Mucosa of gallbladder (tissue), 1 donor: ENCODE measurements around the gene CNTROB. TPM values are rescaled to one million over a fixed set of nuclear protein-coding genes. Genes with fewer than 3 reads are reported as not detected.
A peak's percentile ranks its signal among the peaks of the same experiment; 100 is the strongest.

Source experiments
- DNase-seq: peaks from one replicate; pipeline ENCODE4 v3.0.0-alpha.2; 2020; ENCODE audit warnings: low spot score
- total RNA-seq: library from RNA; stranded (reverse); gene quantifications from one replicate; pipeline ENCODE4 v1.2.1, GENCODE V29; 2021
- donor health status: DM: no; HTN: no; CAD: no.

Gene CNTROB, protein sequence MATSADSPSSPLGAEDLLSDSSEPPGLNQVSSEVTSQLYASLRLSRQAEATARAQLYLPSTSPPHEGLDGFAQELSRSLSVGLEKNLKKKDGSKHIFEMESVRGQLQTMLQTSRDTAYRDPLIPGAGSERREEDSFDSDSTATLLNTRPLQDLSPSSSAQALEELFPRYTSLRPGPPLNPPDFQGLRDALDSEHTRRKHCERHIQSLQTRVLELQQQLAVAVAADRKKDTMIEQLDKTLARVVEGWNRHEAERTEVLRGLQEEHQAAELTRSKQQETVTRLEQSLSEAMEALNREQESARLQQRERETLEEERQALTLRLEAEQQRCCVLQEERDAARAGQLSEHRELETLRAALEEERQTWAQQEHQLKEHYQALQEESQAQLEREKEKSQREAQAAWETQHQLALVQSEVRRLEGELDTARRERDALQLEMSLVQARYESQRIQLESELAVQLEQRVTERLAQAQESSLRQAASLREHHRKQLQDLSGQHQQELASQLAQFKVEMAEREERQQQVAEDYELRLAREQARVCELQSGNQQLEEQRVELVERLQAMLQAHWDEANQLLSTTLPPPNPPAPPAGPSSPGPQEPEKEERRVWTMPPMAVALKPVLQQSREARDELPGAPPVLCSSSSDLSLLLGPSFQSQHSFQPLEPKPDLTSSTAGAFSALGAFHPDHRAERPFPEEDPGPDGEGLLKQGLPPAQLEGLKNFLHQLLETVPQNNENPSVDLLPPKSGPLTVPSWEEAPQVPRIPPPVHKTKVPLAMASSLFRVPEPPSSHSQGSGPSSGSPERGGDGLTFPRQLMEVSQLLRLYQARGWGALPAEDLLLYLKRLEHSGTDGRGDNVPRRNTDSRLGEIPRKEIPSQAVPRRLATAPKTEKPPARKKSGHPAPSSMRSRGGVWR
- total RNA-seq = 32.1 TPM

- peak; percentile 100 for DNase-seq
Observed at GRCh38 chr17:7931709-7932482, at the start of gene CNTROB, which contains the start of gene TRAPPC1. Gene CNTROB (plus strand): TSS chr17:7932206. CDS start chr17:7933080, 874 bp downstream. Gene TRAPPC1 (minus strand): TSS chr17:7931946. CDS start chr17:7931829, 117 bp downstream.

DNA sequence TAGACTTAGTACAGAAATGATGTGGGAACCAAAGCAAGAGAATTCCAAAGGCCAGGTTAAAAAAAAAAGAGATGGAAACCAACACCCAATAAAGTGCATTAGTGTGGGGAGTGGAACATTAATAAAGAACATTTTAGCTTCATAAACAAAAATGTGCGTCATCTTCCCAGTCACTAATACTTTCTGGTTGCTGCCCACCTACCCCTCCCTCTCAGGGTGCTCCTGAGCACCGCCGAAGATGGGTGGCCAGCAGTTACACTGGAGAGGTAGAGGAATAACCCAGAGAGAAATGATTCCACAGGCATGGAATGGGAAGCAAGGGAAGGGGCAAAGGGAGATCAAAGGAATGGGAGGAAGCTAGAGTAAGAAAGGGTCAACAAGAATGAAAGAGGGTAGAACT lies 49.4 kb upstream of the CNTROB start:
- no peak for DNase-seq

DNA sequence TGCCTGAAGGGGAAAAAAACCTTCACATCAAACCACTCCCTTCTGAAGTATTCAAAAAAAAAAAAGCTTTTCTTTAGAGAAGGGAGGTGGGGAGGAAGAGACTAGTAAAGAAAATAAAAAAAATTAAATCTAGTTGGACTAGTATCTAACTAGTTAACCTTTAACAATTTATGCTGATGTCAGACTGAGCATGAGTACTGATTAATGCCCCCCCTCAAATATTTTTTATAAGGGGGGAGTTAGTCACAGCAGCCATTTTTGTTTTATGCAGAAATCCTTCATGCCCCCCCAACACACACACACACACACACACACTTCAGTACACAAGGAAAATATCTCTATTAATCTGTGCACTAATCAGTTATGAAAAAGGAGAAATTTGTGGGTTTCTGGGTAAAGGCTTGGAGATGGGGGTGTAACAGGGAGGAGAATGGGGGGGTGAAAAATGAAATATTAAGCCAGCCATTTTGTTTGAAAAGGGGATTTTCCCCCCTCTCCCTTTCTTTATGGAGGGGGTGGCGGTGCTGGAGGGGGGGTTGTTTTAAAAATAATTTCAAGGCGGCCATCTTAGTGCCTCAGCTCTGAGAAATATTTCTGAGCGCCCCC lies 48.1 kb upstream of the CNTROB start:
- DNase-seq = no peak

GRCh38 chr17:7884581-7885366 lies 47.2 kb upstream of the CNTROB start:
- no peak for DNase-seq

- DNase-seq = peak; percentile 29
Observed at GRCh38 chr17:7885367-7886226, 46.4 kb upstream of the CNTROB start.

DNA sequence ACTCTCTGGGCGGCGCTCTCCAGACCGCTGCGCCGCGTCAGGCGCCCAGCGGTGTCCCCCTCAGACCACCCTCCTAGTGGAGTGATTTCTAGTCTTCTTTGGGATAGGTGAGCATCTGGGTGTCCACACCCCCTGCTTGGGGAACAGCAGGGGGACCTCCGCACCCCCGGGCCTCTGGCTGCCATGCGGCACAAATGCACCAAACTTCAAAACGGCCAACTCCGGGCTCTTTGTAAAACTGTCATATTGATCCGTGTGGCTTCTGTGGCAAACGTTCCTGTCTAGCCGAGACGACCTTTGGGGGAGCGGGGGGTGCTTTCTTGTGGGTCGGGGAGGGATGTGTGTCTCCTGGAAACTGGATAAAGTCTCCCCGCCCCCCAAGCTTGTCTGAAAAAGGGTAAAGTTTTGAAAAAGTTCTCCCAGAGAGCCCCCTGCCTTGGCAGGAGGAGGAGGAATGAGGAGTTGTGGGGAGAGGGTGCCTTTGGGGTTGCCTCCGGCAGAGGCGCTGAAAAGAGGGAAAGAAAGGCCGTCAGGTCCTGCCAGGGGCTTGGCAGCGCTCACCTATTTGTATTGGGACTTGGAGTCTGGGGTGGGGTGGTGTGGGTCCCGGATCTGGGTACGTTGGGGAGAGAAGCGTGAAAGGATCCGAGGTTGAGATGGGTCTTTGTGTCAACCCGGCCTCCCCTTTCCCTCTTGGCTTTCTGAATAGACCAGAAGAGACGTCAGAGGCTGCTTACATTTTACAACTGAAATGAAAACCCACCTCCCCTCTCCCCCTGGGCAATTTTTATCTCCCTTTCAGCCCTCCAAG lies 45.6 kb upstream of the CNTROB start:
- no peak for DNase-seq

DNA sequence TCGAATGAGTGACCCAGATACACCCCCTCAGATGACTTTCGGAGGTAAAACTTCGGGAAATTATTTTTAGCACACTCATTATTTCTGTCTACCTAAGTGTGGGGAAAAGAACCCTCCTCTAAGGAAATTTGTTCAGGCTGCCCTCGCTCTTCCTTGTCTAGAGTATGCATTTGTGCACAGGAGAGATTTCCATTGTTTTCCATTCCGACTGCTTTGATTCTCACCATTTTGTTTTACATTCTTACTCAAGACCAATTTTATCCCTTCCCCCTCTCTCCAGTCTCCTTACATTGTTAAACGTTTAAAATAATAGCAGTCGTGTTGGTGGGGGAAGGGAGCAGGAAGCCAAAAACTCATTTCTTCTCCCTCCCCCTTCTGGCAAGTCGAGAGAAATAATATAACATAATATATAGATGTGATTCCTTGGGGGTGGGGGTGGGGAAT lies 44.9 kb upstream of the CNTROB start:
- no peak for DNase-seq

DNA sequence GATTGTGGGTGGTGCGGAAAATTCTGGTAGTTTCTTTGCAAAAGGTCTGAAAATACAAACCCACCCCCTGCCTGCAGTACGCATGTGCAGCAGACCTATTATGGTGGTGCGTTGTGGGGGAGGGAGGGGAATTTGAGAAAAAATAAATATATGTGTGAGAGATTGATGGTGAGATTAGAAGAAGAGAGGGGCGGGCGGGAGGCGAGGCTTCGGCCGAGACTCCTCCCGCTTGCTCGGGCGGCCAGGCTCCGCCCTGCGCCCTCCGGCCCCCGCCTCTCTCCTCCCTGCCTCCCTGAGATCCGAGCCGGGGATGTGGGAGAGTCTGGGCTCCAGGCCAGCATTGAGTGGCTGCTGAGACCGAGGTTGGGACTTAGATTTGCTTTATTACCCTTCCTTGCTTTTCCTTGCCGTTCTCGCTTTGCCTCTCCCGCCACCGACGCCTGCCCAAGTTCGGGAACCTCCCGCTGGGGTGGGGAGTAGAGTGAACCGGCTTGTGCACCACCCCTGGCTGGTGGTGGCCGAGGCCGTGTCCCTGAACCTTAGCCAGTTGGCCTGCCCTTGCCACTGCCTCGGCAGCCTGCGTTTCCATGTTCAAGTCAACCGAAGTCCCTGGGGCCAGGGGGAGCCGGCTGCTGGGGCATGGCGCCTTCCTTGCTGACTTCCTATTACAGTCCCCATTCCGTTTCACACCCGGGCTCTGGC lies 44.4 kb upstream of the CNTROB start:
- DNase-seq = peak; percentile 93

DNA sequence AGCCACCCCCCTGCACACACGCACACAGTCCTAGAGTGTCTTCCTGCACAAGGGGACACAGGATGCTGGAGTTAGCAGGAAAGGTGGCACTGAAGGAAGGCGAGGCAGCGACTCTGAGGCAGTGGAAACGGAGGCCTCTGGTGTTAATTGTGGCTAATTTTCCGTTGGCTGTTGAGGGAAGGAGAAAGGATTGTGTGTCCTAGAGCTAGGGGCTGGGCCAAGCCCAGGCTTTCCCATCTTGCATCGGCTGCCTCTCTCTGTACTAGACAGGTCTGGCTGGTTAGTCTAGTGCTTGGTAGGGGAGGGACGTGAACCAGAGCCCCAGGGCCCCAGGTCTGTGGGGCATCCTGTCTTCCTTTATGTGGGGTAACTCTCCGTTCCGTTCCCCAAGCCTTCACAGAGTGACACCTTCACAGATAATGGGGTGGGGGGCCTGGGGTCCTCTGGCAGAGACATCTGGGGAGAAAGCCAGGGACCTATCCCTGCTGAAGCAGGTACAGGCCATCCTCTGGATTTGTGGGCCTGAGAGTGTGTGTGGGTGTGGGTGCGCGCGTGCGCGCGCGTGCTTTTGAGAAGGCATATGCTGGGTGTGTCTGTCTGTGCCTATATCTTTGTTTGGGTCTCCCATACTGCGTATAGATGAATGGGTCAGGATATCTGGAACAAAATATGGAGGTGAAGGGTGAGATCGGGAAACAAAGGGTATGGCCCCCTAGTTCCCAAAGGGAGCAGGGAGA lies 43.7 kb upstream of the CNTROB start, which contains the start of gene CHD3:
Gene CHD3 (plus strand): TSS at position 606 of the 737 bp plus-strand sequence. CDS start 212 bp downstream, outside the sequence.
- DNase-seq = peak; percentile 46

GRCh38 chr17:7889166-7889955 lies 42.6 kb upstream of the CNTROB start:
- DNase-seq = peak; percentile 92

GRCh38 chr17:7893187-7893880 lies 38.7 kb upstream of the CNTROB start:
- DNase-seq = no peak

GRCh38 chr17:7894226-7894625 lies 37.8 kb upstream of the CNTROB start:
- no peak for DNase-seq

GRCh38 chr17:7894866-7895265 lies 37.1 kb upstream of the CNTROB start:
- DNase-seq = no peak

DNA sequence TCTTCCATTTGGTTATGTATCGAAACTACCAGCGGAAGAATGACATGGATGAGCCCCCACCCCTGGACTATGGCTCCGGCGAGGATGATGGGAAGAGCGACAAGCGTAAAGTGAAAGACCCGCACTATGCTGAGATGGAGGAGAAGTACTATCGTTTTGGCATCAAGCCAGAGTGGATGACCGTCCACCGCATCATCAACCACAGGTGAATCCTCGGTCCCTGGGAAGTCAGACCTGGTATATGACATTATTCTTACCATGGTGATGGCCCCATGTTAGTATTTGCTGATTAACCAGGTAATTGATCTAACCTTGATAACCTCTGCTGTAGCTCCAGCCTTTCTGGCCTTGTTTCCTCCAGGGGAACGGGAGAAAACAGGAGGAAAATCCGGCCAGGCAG lies 34.9 kb upstream of the CNTROB start:
- DNase-seq = no peak

DNA sequence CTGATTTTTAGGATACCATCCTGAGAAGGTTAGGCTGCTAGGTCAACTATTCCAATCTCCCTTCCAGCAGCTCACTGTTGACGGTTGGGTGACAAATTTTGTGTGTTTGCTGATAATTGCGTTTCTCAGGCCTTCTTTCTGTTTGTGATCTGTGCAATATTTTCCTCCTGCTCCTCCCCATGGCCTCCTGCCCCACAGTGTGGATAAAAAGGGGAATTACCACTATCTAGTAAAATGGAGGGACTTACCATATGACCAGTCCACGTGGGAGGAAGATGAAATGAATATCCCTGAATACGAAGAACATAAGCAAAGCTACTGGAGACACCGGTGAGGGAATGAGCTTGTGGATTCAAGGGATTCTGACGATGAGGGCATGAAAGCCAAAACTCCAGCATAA lies 34.2 kb upstream of the CNTROB start:
- no peak for DNase-seq
